ENCODE results near the gene GLP2R. TPM values are rescaled to one million over a fixed set of nuclear protein-coding genes. Genes with fewer than 3 reads are reported as not detected.

GLP2R gene
- total RNA-seq, 1 donor from 2014 or later: not detected

DNA sequence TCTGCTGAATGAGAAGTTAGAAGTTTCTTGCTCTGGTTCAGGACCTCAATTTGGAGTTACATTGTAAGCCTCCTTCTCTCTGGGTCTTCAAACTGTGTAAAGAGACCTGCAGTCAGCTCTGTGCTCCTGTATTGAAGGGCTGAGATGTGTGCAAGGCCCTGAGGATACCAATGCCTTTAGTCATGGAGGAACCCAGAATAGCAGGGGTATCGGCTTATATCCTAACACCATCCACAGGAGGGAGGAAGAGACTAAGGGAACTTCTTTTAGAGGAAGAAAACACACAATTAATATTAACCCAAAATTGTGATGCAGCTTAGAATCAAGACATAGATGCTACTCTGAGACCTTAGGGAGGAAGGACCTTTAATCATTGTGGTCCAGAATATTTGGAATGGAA is 36.5 kb downstream of the GLP2R start:
- Mint-ChIP-seq H3K27me3 (peaks cover under 1% of the 10 kb centered on the region), H3K27ac (no peak overlapping the region), H3K4me1 (no peaks in the 10 kb centered on the region), H3K4me3 (no peak overlapping the region), H3K36me3 (ENCODE audit: low read depth) (no peaks in the 10 kb centered on the region), H3K9me3 (peaks cover 14% of the 10 kb centered on the region)
- ChIA-PET POLR2A (no interaction called here), CTCF (no interaction called here)
- no peak for DNase-seq
- no peak for ATAC-seq (ENCODE audit: low read depth)
- TF ChIP-seq CTCF (IDR thresholded peaks at IDR 0.05): no peak
- intact Hi-C loops (cut with micrococcal nuclease): no loop called here

- ChIA-PET CTCF (no interaction called here), POLR2A (no interaction called here)
- H3K27ac Mint-ChIP-seq: no peak overlapping the region
- no peaks in the 10 kb centered on the region for H3K4me1 Mint-ChIP-seq
- no peak for TF ChIP-seq CTCF (IDR thresholded peaks at IDR 0.05)
- H3K36me3 Mint-ChIP-seq (ENCODE audit: low read depth): no peaks in the 10 kb centered on the region
- H3K9me3 Mint-ChIP-seq: peaks cover 14% of the 10 kb centered on the region
- no peak overlapping the region for H3K4me3 Mint-ChIP-seq
- peaks cover 3% of the 10 kb centered on the region for H3K27me3 Mint-ChIP-seq
- intact Hi-C loops (cut with micrococcal nuclease): no loop called here
- ATAC-seq (ENCODE audit: low read depth) (no peak), DNase-seq (no peak)
These were observed 37.2 kb downstream of the GLP2R start for GRCh38 chr17:9862949-9863348.

GRCh38 chr17:9865586-9865985 is 39.9 kb downstream of the GLP2R start:
- ChIA-PET CTCF (no interaction called here), POLR2A (no interaction called here)
- H3K27me3 Mint-ChIP-seq: peaks cover 8% of the 10 kb centered on the region
- peaks cover 11% of the 10 kb centered on the region for H3K9me3 Mint-ChIP-seq
- TF ChIP-seq CTCF (IDR thresholded peaks at IDR 0.05): no peak
- H3K4me1 Mint-ChIP-seq: no peaks in the 10 kb centered on the region
- intact Hi-C loops (cut with micrococcal nuclease): no loop called here
- H3K4me3 Mint-ChIP-seq: no peak overlapping the region
- H3K27ac Mint-ChIP-seq: no peak overlapping the region
- DNase-seq (no peak), ATAC-seq (ENCODE audit: low read depth) (no peak)
- no peaks in the 10 kb centered on the region for H3K36me3 Mint-ChIP-seq (ENCODE audit: low read depth)

DNA sequence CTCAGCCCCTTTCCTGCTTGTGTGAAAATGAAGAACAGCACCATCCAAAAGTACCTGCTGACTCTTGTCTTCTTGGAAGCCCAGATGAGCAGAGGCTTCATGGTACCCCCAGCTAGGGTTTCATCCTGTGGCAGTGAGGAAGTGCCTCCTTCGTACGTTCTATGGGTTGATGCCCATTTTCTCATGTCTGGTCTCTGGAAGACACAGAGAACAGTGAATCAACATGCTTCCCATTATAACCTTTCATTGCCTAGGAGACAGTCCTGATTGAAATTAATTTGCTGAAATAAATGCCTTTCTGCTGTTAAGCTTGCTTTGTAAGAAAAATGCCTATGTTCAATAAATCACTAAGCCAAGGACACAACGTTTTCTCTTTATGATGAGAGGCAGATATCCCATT is 42.8 kb downstream of the GLP2R start:
- CTCF ChIA-PET: no interaction called here
- no peak for DNase-seq
- TF ChIP-seq CTCF (IDR thresholded peaks at IDR 0.05): no peak
- Mint-ChIP-seq H3K4me3 (no peak overlapping the region), H3K4me1 (no peaks in the 10 kb centered on the region), H3K27ac (no peak overlapping the region), H3K9me3 (no peaks in the 10 kb centered on the region), H3K36me3 (ENCODE audit: low read depth) (no peaks in the 10 kb centered on the region), H3K27me3 (peaks cover 10% of the 10 kb centered on the region)
- intact Hi-C loops (cut with micrococcal nuclease): no loop called here
- no peak for ATAC-seq (ENCODE audit: low read depth)
- POLR2A ChIA-PET: no interaction called here

DNA sequence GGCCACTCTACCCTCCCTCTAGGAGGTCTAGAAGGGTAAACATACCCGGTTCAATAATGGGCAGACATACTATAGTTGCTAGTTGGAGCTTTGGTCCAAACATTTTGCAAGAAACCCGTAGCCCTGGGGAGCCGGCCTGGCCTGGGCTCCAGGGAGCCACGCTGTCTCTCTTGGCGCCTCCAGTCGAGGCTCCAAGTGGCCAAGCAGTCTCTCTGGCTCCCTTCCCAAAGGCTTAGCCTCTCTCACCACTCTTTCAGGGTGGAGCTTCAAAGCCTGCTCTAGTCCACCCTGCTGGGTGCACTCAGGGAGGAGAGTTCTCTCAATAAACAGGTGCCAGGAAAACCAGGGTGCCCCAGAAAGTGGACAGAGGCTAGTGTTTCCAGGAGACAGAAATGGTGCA is 47.1 kb downstream of the GLP2R start:
- Mint-ChIP-seq H3K4me1 (no peaks in the 10 kb centered on the region), H3K27ac (no peak overlapping the region), H3K27me3 (peaks cover 7% of the 10 kb centered on the region), H3K9me3 (no peaks in the 10 kb centered on the region), H3K36me3 (ENCODE audit: low read depth) (no peaks in the 10 kb centered on the region), H3K4me3 (no peak overlapping the region)
- CTCF ChIA-PET: no interaction called here
- intact Hi-C loops (cut with micrococcal nuclease): no loop called here
- DNase-seq (no peak), ATAC-seq (ENCODE audit: low read depth) (no peak)
- POLR2A ChIA-PET: interaction anchor here (0.9 kb wide), 1 partner anchor 52 kb away, joined by 3 read pairs; no protein-coding TSS in a partner anchor
- TF ChIP-seq CTCF (IDR thresholded peaks at IDR 0.05): no peak

All from activated B cell treated with CpG ODN at 0.5 μM for 24 hours (primary cell).